Adipocyte (in vitro differentiated cells): Measurements from ENCODE around the gene PVR.
"Not testable (repeated sequence)": the region's sequence is repeated elsewhere in the genome, so short reads cannot be mapped to it uniquely, and the experiment has no call there.

Source experiments
- DNase-seq: peaks from one replicate; pipeline ENCODE4 v3.0.0-alpha.2; 2015; ENCODE audit warnings: low read depth
- H3K27me3 ChIP-seq: replicated peaks from 2 replicates; pipeline ENCODE4 v1.7.0; 2013; ENCODE audit warnings: mild to moderate bottlenecking, low read length, moderate library complexity; ENCODE audit not compliant: control insufficient read depth, insufficient read depth
- H3K36me3 ChIP-seq: 2 replicates; pipeline ENCODE4 v1.7.0; 2013; ENCODE audit warnings: low read length, mild to moderate bottlenecking, moderate library complexity; ENCODE audit not compliant: control insufficient read depth, insufficient read depth, severe bottlenecking
- H3K4me1 ChIP-seq: 2 replicates; pipeline ENCODE4 v1.7.0; 2013; ENCODE audit warnings: mild to moderate bottlenecking, low read length, moderate library complexity; ENCODE audit not compliant: control insufficient read depth, insufficient read depth
- H3K4me3 ChIP-seq: 2 replicates; pipeline ENCODE4 v1.7.0; 2013; ENCODE audit warnings: mild to moderate bottlenecking, low read length, moderate library complexity
- H3K9ac ChIP-seq: 2 replicates; pipeline ENCODE4 v1.7.0; 2013; ENCODE audit warnings: mild to moderate bottlenecking, low read length, moderate library complexity
- H3K9me3 ChIP-seq: 2 replicates; pipeline ENCODE4 v1.7.0; 2013; ENCODE audit warnings: mild to moderate bottlenecking, low read length, moderate library complexity; ENCODE audit not compliant: control insufficient read depth

PVR gene

GRCh38 chr19:44706506-44707236, 63.0 kb downstream of the PVR start:
- H3K27me3 ChIP-seq, result peaks cover 42% of the 10 kb centered on the region
- H3K4me1 ChIP-seq, result no peaks in the 10 kb centered on the region
- no peak for DNase-seq
- no peak overlapping the region for H3K4me3 ChIP-seq
- no peaks in the 10 kb centered on the region for H3K36me3 ChIP-seq
- no peaks in the 10 kb centered on the region for H3K9me3 ChIP-seq
- no peak overlapping the region for H3K9ac ChIP-seq

DNA sequence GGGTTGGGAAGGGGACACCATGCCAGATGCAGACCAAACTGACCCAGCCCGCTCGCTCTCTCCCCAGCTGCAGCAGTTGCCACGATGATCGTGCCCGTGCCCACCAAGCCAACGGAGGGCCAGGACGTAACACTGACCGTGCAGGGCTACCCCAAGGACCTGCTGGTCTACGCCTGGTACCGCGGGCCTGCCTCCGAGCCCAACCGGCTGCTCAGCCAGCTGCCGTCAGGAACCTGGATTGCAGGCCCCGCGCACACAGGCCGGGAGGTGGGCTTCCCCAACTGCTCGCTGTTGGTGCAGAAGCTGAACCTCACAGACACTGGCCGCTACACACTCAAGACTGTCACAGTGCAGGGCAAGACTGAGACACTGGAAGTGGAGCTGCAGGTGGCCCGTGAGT, 64.1 kb downstream of the PVR start:
- no peaks in the 10 kb centered on the region for H3K36me3 ChIP-seq
- peaks cover 40% of the 10 kb centered on the region for H3K27me3 ChIP-seq
- no peak overlapping the region for H3K4me3 ChIP-seq
- H3K9me3 ChIP-seq, result no peaks in the 10 kb centered on the region
- no peak for DNase-seq
- H3K9ac ChIP-seq, result no peak overlapping the region
- H3K4me1 ChIP-seq, result no peaks in the 10 kb centered on the region

- Histone ChIP-seq H3K4me1 (no peaks in the 10 kb centered on the region), H3K36me3 (no peaks in the 10 kb centered on the region), H3K4me3 (no peak overlapping the region), H3K27me3 (peaks cover 33% of the 10 kb centered on the region), H3K9me3 (no peaks in the 10 kb centered on the region), H3K9ac (no peak overlapping the region)
- no peak for DNase-seq
These were observed 65.2 kb downstream of the PVR start for GRCh38 chr19:44708940-44709339.

DNA sequence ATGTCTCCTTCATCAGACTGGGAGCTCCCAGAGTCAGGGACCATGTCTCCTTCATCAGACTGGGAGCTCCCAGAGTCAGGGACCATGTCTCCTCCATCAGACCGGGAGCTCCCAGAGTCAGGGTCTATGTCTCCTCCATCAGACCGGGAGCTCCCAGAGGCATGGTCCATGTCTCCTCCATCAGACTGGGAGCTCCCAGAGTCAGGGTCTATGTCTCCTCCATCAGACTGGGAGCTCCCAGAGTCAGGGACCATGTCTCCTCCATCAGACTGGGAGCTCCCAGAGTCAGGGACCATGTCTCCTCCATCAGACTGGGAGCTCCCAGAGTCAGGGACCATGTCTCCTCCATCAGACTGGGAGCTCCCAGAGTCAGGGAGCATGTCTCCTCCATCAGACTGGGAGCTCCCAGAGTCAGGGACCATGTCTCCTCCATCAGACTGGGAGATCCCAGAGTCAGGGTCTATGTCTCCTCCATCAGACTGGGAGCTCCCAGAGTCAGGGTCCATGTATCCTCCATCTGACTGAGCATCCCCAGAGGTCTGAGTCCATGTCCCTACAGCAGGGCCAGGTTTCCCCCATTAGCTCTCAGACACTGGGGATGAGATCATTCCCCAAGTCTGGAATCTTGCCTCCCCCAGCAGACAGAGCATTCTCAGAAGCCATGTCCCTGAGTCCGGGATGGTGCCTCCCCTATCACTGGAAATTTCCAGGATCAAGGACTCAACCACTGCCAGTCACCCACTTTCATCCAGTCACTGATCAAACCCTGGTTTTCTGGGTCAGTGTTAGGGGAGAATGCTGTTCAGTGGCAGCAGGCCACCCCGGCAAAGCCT, 65.9 kb downstream of the PVR start:
- not testable (repeated sequence) for H3K4me1 ChIP-seq, H3K36me3 ChIP-seq, H3K9me3 ChIP-seq, H3K4me3 ChIP-seq, H3K9ac ChIP-seq, DNase-seq
- H3K27me3 ChIP-seq, result peaks cover 30% of the 10 kb centered on the region

DNA sequence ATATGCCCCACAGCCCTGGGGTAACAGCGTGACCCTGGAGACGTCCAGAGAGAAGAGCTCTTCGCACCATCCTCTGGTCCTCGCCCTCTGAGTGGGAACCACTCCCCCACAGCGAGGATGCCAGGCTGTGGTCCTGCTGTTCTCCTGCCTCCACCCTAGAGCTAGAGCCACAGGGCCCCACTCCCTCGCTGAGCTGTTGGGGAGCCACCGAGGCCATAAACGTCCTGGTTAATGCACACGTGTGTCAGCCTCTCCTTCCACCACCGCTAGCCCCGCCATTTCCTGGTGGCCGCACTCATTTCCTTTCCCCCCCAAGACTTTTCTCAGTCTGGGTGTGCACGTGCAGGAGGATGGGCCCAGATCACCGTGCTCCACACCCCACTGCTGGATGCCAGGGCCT, 66.8 kb downstream of the PVR start:
- peaks cover 30% of the 10 kb centered on the region for H3K27me3 ChIP-seq
- DNase-seq, result no peak
- H3K36me3 ChIP-seq, result no peaks in the 10 kb centered on the region
- H3K4me3 ChIP-seq, result no peak overlapping the region
- H3K9me3 ChIP-seq, result peaks cover 8% of the 10 kb centered on the region
- no peaks in the 10 kb centered on the region for H3K4me1 ChIP-seq
- no peak overlapping the region for H3K9ac ChIP-seq

- Histone ChIP-seq H3K36me3 (no peaks in the 10 kb centered on the region), H3K27me3 (peaks cover 11% of the 10 kb centered on the region), H3K9me3 (peaks cover 8% of the 10 kb centered on the region), H3K4me1 (no peaks in the 10 kb centered on the region), H3K4me3 (no peak overlapping the region), H3K9ac (no peak overlapping the region)
- DNase-seq, result no peak
These were observed 69.3 kb downstream of the PVR start for GRCh38 chr19:44712864-44713515.
